ENCODE measurements around the gene RTP3. TPM values are rescaled to one million over a fixed set of nuclear protein-coding genes. Genes with fewer than 3 reads are reported as not detected.

RTP3 gene
- total RNA-seq, 2 donors from 2014 or later: not detected

Other genes starting within 250 kb of the RTP3 start
- gene CCR2, start 143.9 kb upstream of the RTP3 start, total RNA-seq: 1 to 10 TPM in 1 of 2 donors, under 1 TPM in 1; 0.37 to 3.7 TPM
- gene CCR5, start 127.0 kb upstream of the RTP3 start, total RNA-seq: 1 to 10 TPM in 1 of 2 donors, under 1 TPM in 1; 0.55 to 1.8 TPM
- gene CCRL2, start 90.7 kb upstream of the RTP3 start, total RNA-seq: 10 to 100 TPM; 18.3 to 19.4 TPM
- gene LTF, start 33.1 kb upstream of the RTP3 start, total RNA-seq: 1 to 10 TPM in 1 of 2 donors, under 1 TPM in 1; 0.53 to 1.0 TPM
- gene LRRC2, start 68.3 kb downstream of the RTP3 start, total RNA-seq: 1 to 10 TPM; 1.5 TPM
- not detected for gene FAM240A, start 114.5 kb downstream of the RTP3 start, total RNA-seq
- gene ALS2CL, start 195.7 kb downstream of the RTP3 start, total RNA-seq: 10 to 100 TPM; 39.2 to 58.9 TPM
- gene TMIE, start 203.4 kb downstream of the RTP3 start, total RNA-seq: under 1 TPM in 1 of 2 donors, not detected in 1; 0.17 TPM
- not detected for gene PRSS50, start 219.9 kb downstream of the RTP3 start, total RNA-seq

Measured in left colon (tissue), 2 donors.